Dermis blood vessel endothelial cell (primary cell): ENCODE data around the gene MYRIP. TPM values are rescaled to one million over a fixed set of nuclear protein-coding genes. Genes with fewer than 3 reads are reported as not detected.

Experiments used
- DNase-seq: peaks from one replicate; pipeline ENCODE4 v3.0.0; 2010
- total RNA-seq: library from RNA; depleted of rRNA; stranded (reverse); fragments of >200 nt; gene quantifications from 2 replicates; pipeline ENCODE4 v1.2.3, GENCODE V29; 2014

Gene MYRIP
- total RNA-seq, 1 donor from 2014 or later, result 32.2 TPM

DNA sequence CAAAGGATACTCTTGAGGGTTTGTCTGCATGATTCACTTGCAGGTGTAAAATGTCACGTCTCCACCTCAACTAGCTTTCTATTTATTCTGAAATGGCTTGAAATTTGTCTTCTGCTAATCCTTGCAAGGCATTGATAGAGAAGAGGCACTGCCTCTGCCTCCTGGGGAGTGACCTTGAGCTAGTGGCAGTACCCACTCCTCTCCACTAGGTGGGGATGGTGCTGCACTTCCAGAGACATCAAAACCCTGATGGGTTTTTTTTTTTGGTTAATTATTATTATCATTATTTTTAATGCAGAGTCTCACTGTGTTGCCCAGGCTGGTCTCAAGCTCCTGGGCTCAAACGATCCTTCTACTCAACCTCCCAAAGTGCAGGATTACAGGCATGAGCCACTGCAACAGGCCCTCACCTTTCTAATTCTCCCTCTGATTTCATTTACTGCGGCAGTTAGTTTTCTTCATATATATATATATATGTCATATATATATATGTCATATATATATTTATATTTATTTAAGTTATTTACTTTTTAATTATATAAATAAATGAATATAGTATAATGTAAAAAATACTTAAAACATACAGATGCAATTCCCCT, 382.5 kb downstream of the MYRIP start:
- DNase-seq, result peak; percentile 80

DNA sequence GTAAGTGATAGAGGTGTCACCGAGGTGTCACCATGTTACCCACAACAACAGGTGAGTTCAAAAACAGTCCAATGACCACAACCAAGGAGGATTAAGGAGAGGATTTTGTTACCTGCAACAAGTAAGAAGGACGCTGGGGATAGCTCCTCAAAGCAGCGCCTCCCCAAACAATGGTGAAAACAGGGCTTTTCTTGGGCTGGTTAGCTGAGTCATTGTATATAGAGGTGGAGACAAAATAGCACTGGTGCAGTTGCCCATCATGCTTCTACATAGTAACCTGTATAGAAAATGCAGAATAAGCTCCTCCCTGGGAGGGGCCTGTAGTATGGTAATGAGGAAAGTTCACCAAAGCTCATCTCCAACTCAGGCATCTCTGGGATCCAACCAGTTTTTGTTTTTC, 383.2 kb downstream of the MYRIP start:
- no peak for DNase-seq

DNA sequence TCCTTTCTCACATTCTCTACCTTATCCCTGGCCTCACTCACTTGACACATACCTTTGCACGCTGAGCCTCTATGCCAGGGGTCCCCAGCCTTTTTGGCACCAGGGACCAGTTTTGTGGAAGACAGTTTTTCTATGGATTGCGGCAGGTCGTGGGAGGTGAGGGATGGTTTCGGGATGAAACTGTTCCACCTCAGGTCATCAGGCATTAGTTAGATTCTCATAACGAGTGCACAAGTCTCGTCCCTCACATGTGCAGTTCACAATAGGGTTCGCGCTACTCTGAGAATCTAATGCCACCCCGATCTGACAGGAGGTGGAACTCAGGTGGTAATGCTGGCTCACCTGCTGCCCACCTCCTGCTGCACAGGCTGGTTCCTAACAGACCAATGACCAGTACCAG, 387.6 kb downstream of the MYRIP start:
- DNase-seq, result no peak

DNA sequence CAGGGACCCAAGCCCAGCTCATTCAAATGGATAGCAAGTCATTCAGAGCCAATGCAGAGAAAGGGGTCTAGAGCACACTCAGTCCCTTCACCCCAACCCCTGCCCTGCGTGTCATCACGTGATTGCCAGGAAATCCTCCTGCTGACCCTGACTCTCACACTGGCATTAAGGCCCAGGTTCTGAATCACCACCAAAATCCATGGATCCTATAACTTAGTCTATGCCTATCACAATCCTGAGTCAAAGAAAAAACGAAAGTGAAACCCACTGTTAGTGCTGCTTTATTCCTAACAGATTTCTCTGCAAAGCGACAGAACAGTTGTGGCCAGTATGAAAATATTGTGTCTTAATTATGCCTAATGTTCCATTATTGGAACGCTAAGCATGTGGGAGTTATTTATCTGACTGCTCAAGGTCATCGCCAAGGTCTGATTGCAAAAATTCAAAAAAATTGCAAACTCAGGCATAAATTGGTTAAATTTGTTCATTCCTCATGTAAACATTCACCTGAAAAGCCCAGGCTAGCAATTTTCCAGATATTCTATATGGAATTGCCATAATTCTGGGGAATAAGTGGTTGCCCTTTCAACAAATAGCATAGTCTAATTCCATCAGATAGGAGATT, 391.4 kb downstream of the MYRIP start:
- no peak for DNase-seq

DNA sequence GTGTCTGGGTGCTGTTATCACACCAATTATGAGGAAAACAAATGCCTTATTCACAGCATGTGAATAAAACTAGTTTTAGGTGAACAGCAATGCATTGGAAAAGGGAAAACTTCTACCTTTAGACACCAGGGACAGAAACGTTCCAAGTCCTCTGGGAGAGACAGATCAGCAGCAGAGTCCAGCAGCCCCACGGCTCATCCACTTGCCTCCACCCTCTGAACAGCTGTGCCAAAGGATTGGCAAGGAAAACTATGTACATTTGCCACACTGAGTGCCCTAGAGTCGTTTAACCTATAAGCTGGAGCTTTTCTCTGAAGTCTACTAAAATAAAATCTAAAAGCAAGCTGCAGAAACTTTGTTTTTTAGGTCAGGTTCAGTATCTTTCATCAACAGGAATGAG, 392.4 kb downstream of the MYRIP start:
- no peak for DNase-seq

DNA sequence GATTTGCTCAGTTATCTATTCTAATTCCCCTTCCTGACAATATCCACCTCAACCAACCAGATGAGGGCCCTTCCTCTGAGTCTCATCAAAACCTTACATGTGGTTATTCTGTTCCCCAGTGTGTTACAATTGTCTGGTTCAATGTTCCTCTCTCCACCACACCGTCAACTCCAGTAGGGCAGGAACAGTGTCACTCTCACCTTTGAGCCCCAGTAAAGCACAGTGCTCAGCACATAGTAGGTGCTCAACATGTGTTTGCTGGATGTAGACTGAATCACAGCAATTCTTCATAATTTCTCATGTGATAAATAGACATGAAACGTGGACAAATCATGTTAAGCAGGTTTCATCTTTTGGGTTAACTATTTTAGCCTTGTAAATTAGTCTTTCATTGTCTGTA, 397.1 kb downstream of the MYRIP start:
- no peak for DNase-seq

DNA sequence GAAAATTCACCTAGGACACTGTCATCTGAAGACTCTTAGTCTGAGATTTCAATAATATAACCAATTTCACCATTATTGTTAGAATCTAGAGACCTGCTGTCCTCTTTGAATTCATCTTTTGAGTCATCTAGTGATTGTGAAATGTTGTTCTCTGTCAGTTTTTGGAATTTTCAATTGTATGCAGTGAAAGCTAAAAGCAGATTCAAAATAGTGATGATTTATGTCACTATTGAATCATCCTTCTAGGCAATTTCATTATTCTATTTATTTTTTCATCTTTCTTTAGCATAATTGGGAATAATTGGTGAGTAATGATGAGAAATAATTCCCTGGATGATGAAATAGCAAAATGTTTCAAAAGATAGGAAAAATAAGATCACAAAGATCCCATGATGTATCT, 398.4 kb downstream of the MYRIP start:
- DNase-seq, result no peak

DNA sequence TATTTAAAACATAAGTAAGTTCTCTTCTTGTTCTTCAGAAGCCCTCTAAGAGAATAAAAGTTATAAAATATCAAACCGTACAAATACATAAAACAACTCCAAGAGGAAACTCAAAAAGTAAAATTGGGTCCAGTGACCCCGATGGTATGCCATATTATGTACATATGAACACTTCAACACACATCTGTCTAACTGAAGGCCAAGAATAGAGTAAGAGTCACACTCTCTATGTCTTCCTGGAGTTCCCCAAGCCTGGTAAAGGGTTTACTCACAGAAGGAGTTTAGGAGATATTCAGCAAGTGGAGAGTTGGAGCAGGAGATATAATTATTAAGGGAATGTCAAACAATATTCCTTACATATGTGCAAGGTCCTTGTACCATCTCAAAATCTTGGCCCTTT, 398.8 kb downstream of the MYRIP start:
- no peak for DNase-seq

DNA sequence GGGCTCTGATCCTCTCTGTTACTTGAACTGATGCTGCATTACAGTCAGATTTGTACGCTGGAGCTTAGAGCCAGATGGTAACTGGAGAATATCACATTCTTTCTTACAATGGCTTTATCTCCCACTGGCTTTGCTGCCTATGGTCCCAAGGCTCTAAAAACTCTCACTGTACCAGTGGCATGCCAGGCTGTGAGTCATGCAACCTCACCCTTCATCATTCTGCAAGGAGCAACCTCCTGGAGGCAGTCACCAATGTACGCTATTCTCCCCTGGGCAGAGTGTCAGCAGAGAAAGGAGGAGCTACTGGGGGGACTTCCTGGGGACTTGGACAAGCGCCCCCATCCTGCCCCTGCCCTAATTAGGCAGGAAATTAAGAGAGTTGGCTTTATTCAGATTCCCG, 402.2 kb downstream of the MYRIP start:
- DNase-seq, result no peak

DNA sequence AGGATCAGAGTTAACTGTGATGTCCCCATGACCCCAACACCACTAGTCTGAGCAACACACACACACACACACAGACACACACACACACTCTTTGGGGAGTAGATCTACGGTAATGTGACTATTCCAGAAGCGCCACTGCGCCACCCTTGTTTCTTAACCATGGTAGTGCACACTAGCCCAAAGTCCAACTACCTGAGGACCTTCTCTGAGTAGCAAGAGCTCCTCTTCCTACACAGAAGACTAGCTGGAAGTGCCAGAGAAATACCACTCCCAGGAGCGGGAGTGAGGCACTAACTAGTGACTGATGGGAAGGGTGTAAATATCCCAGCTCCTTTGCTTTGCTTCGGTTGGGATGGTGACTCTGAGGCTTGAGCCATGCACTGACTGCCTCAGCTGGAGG, 404.1 kb downstream of the MYRIP start:
- no peak for DNase-seq

DNA sequence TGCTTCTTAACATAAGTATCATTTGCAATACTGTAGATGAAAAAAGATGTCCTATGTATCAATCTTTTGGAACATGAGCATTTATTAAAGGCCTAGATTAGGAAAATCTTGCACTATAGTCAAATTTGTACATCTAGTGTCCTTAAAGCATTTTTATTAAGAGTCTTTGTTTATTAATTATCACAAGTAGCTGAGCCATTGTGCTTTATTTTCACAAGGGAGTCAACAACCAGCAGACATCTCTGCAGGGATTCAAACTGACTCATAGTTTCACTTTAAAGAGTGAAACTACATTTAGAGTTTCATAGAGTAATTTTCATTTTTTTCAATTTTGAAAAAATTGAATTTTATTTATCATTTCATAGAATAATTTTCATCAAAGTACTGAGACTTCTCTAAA, 405.6 kb downstream of the MYRIP start:
- DNase-seq, result no peak

DNA sequence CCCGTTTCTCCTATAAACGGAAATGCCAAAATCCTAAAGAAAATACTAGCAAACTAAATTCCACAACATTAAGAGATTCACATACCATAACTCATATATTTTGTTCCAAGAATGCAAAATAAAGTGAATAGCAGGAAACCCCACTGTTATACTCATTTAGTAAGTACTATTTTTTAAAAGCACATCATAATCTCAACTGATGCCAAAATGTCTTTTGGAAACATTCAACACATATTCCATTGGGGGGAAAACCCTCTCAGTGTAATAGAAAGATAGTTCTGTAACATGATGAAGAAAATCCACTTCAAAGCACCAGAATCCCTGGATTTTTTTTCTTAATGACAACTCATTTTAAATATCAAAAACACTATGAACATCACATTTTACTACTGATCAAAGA, 407.1 kb downstream of the MYRIP start:
- peak; percentile 7 for DNase-seq

DNA sequence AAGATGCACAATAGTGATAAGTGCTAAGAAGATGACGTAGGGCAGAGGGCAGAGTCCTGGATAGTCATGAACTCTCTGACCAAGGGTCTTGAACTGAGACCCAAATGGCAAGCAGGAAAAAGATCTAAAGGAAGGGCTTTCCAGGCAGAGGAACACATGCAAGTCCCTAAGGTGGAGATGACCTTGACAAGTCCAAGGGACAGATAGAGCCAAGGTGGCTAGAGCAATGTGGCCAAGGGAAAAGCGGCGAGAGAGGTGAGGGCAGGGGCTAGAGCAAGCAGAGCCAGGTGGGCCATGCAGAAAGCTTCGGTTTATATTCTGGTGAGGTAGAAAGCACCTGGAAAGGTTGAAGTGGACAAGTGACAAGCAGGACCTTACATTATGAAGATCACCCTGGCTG, 414.4 kb downstream of the MYRIP start:
- no peak for DNase-seq

DNA sequence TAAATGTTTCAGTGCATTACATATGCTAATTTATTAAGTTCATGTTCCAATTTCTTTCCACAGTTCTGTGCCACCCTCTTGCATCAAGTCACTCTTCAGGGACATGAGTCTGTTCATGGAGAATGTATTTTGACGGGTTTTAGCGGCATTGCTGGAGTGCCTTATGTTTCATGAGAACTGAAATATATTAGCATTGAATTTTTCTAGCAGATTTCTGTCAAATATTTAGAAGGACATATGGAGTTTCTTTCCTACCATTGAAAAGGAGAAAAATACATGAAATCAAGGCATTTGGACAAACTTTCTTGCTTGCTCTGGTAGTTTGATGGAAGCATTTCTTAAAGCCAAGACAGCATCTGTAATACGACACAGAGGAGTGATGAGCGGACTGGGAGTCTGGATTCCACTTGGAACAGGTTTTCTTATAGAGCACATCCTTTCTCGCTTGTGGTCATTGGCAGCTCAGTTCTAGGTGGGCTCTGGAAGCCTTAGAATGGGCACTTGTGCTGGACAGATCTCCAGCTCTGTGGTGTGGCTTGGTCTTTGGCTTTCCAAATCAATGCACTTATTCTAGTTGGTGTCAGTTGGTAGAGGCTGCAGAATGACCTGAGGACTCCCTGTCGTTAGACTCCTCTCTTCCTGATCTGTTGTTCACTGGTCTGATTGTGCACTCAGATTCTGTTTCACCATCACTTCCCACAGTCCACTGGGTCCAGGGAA, 415.5 kb downstream of the MYRIP start:
- no peak for DNase-seq

DNA sequence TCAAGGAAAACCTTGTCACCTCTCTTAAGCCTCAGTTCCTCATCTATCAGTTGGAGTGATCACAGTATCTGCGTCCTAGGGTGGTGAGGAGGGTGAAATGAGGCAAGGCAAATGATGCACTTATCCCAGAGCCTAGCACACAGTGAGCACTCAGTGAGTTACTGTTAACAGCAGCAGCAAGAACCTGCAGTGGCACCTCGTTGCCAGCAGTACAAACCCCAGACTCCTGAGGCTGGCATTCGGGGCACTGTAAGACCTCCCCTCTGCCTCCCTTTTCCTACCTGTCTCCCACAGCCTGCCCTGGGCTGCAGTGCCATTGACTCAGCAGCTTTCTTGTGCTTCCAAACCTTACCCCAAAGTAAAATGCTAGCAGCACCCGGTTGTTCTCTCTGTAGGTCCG, 417.2 kb downstream of the MYRIP start:
- DNase-seq, result no peak

DNA sequence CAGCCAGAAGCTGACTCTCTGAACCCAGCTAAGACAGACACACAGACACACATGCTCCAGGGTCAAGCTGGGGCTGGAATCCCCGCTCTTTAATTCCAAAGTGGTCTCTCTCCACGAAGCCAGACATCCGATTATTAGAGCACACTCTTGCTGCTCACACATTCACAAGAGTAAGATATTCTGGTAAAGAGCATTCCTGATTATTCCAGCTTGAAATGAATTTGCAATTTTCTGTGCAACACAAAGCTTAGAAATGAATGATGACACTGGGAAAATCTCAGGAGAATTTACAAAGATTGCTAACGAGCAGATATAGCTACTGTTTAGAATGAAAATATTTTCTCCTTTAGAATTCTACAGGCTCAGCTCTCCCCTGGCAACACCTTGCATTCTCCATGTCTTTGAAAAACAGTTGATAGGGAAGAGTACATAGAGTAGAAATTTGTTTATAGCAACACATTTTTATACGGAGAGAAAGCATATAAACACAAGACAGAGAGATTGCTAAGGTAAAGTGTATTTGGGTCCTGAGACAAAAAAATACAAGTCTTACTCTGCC, 419.5 kb downstream of the MYRIP start:
- DNase-seq, result no peak

DNA sequence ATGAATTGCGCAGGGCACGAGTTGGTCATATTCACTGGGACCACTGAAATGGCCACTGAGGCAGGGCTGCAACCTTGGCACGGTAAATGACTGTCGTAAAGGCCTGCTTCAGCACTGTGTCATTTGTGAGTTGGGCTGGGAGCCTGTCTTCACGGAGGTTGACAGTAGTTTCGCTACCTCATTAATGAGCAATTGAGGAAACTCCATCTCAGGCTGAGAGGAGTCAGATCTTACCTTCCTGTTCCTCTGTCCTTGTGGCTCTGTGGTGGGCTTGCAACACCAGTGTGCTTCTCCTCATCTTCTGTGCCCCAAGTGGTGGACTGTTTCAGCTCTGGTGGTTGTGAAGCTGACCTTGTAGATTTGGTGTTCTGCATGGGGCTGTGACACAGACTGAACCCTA, 420.0 kb downstream of the MYRIP start:
- no peak for DNase-seq

DNA sequence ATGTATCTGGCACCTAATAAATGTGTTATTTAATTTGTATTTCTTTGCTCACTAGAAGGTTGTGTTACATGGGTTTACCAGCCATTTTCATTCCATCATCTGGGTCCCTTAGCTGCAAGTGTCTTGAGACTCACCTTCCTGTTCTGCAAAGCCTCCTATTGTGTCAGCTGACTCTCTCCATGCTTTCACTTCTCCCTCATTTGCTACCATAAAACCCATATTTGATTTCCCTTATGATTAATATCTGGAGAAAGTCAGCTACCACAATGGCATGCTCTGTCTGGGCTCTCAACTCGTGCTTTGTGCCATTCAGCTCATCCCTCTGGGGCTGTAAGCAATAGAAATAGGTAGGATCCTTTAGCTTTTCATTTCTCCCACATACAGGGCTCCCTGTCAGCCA, 420.6 kb downstream of the MYRIP start:
- no peak for DNase-seq

DNA sequence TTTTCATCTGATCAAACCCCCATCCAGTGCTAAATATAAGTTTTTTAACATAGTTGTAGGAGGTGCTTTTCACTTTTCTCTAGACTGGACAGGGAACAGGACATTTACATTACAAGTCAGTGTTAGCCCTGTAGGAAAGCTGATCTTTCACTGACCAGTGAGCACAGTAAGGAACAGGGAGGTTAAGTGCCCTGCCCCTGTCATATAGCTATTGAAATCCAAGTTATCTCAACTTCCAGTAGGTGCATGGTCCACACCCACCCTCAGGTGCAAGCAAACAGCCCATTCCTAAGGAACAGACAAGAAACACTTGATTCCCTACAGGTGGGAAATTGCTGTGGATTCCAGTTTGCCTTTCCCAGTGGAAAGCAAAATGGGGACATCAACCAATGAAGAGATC, 421.0 kb downstream of the MYRIP start:
- DNase-seq, result no peak

DNA sequence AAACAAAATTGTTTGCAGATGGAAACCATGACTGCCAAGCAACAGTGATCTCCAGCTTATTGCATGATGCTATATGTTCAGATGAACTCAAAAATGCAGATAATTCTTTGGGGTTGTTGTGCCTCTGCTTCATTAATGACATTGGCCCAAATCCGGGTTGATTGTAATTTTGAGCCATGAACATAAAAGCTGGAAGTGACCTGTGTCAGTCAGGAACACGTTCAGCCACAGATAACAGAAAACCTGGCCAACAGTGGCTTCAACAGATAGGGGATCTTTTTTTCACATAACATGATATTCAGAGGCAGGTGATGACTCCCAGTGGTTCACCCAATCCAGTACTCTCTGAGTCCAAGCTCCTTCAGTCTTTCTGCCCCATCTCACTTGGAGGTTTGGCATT, 423.2 kb downstream of the MYRIP start:
- peak; percentile 53 for DNase-seq

DNA sequence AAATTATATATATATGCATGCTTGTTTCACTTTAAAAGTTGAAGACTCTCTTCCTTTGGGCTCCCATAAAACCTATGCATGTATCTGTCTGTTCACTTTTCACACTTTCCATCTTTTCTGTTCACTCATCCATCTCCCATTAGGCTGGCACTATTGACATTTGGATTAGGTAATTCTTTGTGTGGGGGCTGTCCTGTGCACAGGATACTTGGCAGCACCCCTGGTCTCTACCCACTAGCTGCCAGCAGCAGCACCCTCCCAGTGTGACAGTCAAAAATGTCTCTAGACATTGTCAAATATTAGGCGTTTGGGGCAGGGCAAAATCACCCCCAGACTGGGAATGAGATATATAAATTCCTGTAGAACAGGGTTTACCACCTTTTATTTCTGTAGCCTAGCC, 427.8 kb downstream of the MYRIP start:
- no peak for DNase-seq

DNA sequence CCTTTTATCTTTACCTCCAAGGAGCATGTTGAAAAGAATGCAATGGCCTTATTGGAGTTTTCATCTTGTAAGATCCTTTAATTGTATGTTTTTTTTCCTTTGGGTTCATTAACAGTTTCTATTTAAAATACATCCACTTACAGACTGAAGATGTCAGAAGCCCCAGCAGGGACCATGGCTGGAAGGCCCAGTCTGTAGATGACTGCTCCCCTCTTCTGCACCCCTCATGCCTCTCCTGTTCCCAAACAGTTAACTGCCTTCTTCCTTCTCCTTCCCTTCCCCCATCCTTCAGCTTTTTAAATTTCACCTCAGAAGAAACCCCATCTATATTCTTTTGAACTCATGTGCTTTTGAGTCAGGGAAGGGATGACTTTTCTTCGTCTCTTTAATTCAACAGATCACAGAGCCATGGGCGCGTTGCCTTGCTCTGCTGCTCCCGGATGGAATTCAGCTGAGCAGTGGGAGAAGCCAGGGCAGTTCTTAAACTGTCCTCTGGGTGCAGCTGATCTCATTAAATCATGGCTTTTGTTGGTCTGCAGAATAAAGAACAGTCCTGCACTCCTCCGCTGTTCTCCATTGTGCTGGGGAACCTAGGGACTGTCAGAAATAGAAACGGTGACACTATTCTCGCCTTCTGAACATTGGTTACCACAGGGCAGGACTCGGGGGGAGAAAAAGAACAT, 428.6 kb downstream of the MYRIP start:
- no peak for DNase-seq

DNA sequence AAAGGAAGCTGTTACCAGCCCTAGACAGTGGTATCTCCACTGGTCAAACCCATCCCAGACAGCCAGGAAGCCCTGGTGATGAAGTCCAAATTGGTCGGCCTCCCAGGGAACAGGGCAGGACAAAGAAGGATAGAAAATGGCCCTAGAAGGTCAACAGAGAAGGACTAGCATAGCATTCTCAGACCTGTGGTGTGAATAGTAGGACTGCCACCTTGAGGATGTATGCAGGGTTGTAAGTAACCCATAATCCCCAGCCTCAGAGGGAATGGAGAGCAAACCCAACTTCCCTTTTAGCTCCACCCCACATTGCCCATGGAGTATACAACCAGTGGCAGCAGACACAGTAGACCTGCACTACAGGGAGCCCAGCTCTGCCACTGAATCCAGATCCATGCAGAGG, 431.5 kb downstream of the MYRIP start:
- no peak for DNase-seq

DNA sequence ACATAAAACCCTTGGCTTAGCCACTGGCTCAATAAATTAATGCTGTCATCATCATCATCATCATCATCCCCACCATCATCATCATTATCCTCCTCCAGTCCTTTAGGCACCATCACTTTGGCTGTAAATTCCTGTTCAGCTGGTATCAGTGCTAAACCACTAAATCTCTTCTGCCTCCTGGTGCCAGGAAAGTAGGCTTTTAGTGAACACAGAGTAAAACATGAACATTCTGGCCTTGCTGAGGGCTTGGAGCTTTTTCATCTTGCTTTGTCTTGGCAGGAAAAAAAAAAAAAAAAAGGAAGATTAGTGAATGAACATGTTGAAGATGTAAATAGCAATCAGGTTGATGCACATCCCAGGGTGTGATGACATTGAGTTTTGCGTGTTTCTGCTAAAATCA, 432.8 kb downstream of the MYRIP start:
- no peak for DNase-seq
